ENCODE data around the gene CEACAM19.
"Not testable (repeated sequence)": the region's sequence is repeated elsewhere in the genome, so short reads cannot be mapped to it uniquely, and the experiment has no call there.

CEACAM19 gene, protein sequence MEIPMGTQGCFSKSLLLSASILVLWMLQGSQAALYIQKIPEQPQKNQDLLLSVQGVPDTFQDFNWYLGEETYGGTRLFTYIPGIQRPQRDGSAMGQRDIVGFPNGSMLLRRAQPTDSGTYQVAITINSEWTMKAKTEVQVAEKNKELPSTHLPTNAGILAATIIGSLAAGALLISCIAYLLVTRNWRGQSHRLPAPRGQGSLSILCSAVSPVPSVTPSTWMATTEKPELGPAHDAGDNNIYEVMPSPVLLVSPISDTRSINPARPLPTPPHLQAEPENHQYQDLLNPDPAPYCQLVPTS

DNA sequence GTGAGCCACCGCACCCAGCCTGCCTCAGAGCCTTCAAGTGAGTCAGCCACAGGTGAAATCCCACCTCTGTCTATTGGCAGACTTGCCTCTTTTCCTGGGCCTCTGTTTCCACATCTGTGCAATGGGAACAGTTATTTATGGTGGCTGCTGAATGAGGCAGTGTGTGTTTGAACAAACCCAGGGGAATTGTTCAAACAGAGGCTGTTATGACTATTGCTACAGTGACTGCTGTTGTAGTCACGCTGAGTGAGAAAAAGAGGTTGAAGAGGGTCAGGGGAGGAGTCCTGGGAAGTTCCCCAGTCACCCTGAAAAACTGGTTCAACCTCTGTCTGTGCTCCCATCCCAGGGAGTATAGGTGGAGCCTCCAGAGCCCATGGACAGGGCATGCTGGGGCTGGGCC lies at the start of gene CEACAM19:
TSS of gene CEACAM19 (plus strand) at position 83 of the 400 bp plus-strand sequence. CDS start 450 bp downstream, outside the sequence.
- no peak for DNase-seq

DNA sequence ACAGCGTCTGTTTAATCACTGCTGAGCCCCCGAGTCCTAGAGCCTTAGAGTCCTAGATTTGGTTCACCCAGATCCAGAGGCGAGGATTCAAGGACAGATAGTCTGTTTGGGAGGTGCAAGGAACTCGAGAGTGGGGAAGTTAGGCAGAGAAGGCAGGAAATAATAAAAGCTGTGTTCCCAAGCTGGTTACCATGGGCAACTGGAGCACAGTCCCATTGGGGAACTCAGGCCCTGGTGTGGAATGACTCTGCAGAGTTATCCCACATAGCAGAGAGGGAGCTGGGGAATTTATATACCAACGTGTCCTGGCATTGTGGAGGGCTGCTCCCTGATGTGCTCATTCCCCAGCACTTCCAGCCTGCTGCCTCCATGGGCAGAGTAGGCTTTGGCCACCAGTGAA lies 48.2 kb upstream of the CEACAM19 start:
- peak; percentile 25 for DNase-seq

GRCh38 chr19:44623626-44624025 lies 47.7 kb upstream of the CEACAM19 start:
- DNase-seq = no peak

GRCh38 chr19:44624840-44625354 lies 46.4 kb upstream of the CEACAM19 start:
- no peak for DNase-seq

- DNase-seq = not testable (repeated sequence)
Measured at GRCh38 chr19:44625637-44626036, 45.6 kb upstream of the CEACAM19 start.

DNA sequence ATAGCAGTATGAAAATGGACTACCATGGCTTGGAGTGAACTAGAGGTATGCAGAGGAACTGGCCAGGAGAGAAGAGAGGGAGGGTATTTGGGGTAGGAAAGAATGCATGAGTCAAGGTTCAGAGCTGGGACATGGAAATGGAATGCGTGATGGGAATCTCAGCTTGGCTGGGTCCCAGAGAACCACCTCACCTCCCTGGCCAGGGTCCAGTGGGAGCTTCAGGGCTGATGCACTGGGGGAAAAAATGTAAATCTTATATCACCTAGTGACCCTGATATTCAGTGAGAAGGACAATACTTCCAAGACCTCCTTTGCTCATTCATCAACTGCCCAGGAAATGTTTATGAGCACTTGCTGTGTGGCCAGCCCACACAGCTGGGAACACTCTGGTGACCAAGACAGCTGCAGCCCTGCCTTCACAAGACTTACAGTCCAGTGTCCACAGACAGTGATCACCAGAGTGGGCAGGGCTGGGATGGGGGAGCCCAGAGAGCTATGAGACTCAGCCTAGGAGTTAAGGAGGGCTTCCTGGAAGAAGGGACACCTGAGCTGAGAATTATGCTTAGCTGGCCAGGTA lies 45.1 kb upstream of the CEACAM19 start:
- DNase-seq = no peak

GRCh38 chr19:44627631-44628030 lies 43.7 kb upstream of the CEACAM19 start:
- no peak for DNase-seq

DNA sequence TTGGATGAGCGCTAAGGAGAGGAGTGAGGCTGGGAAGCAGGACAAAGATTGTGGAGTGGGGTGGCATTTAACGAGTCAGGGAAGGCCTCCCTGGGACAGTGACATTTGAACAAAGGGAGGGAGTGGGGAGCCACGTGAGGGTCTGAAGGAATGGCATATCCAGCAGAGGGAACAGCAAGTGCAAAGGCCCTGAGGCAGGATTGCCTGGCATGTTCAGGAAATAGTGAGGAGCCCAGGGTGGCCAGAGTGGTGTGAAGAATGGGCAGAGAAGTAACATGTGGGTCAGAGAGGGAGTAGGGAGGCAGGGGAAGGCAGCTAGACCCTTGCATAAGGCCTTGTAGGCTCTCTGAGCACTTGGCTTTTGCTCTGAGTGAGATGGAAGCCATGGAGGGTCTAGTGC lies 42.5 kb upstream of the CEACAM19 start:
- no peak for DNase-seq

DNA sequence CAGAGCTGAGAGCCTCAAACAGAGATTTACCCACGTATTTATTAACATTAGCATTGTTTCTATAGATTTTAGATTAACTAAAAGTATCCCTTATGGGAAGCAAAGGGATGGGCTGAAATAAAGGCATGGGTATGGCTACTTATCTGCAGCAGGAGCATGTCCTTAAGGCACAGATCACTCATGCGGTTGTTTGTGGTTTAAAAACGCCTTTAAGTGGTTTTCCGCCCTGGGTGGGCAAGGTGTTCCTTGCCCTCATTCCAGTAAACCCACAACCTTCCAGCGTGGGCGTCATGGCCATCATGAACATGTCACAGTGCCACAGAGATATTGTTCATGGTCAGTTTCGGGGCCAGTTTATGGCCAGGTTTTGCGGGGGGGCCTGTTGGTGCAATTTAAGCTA lies 39.7 kb upstream of the CEACAM19 start:
- not testable (repeated sequence) for DNase-seq

GRCh38 chr19:44634058-44634457 lies 37.2 kb upstream of the CEACAM19 start:
- not testable (repeated sequence) for DNase-seq

GRCh38 chr19:44634785-44635184 lies 36.5 kb upstream of the CEACAM19 start:
- no peak for DNase-seq

DNA sequence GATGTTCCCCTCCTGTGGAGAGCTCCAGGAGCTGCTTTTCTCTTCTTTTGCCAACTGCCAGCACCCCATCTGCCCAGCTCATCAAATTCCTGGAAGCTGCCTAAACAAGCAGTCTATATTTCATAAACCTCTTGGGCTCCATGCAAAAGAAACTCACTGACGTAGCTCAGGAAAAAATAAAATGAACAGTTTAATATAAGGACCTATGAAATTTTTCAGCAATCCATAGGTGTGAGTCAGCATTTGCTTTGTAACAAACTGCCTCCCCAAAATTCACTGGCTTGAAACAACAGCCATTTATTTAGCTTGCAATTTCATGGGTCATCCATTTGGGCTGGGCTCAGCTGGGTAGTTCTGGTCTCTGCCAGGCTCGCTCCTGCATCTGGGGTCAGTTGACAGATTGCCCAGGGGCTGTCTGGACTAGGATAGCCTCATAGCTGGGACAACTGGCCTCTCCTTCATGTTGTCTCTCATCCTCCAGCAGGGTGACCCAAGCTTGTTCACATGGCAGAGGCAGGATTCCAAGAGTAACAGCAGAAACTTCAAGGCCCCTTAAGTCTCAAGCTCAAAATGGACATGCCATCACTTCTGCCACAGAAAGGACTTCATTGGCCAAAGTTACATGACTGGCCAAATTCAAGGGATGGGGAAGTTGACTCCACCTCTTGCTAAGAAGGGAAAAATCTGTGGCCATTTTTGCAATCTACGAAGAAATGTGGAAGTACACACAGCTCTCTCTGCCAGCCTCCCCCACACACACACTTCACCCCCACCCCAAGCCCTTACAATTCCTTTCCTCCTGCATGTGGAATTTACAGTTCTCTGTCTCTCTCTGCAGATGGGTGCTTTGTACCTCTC lies 35.5 kb upstream of the CEACAM19 start:
- peak; percentile 1 for DNase-seq

GRCh38 chr19:44636439-44637389 lies 34.6 kb upstream of the CEACAM19 start:
- DNase-seq = no peak

- DNase-seq = no peak
Measured at GRCh38 chr19:44637390-44637764, 33.9 kb upstream of the CEACAM19 start.

GRCh38 chr19:44640518-44640917 lies 30.8 kb upstream of the CEACAM19 start:
- DNase-seq = no peak

GRCh38 chr19:44641501-44642265 lies 29.6 kb upstream of the CEACAM19 start:
- DNase-seq = no peak

GRCh38 chr19:44642377-44642776 lies 28.9 kb upstream of the CEACAM19 start:
- DNase-seq = no peak

DNA sequence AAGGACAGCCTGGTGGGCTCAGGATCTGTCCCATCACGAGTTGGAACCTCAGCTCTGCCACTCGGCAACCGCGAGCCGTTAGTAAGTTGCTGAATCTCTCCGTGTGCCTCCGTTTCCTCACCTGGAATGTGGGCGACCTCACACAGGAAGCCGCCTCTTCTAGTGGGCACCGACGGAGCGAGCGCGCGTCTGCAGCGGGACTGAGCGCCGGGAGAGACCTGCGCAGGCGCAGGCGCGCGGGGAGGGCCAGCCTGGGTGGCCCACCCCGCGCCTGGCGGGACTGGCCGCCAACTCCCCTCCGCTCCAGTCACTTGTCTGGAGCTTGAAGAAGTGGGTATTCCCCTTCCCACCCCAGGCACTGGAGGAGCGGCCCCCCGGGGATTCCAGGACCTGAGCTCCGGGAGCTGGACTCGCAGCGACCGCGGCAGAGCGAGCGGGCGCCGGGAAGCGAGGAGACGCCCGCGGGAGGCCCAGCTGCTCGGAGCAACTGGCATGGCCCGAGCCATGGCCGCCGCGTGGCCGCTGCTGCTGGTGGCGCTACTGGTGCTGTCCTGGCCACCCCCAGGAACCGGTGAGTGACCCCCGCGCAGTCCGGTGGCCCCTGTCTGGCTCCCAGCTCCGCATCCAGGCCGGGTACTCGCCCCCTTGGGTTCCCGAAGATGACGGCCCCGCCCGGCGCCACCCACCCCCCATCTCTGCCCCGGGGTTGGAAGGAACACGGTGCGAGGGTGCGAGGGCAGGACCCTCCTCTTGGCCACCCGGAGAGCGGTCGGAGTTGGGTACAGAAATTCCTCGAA lies 27.5 kb upstream of the CEACAM19 start, which contains the start of gene PVR:
TSS of gene PVR (plus strand) at position 306 of the 797 bp plus-strand sequence. CDS start at position 493, 187 bp downstream.
- peak; percentile 18 for DNase-seq

DNA sequence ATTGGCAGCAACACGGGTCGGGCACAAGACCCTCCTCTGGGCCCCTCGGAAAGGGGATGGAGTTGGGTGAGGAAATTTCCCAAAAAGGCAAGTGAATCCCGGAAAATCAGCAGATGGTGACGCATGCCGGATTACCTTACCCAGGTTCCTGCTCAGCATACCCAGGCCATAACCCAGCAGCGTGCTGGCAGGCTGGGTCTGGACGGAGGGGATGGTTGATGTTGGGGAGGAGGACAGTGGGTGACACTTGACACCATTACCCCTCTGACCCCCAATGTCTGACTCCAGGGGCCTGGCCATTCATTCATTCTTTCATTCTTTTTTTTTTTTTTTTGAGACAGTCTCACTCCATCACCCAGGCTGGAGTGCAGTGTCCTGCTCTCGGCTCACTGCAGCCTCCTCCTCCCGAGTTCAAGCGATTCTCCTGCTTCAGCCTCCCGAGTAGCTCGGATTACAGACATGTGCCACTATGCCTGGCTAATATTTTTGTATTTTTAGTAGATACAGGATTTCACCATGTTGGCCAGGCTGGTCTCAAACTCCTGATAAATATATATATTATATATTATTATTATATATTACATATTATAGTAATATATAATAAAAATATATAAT lies 26.8 kb upstream of the CEACAM19 start:
- DNase-seq = no peak
